HepG2 (cell line): ENCODE measurements around the gene MAPK1. TPM values are rescaled to one million over a fixed set of nuclear protein-coding genes. Genes with fewer than 3 reads are reported as not detected.

ENCODE experiments used
- ATAC-seq: fragments of 200-7000 bp; cut with Tn5 transposase; 3 replicates; pipeline ENCODE4 v1.9.1; 2020; ENCODE audit warnings: mild to moderate bottlenecking, moderate library complexity
- BruUV-seq: library from RNA; stranded (reverse); fragments of 400-500 nt; replicated peaks from 2 replicates; lab custom pipeline; 2021; lab: Mats Ljungman, UMichigan
- CTCF ChIA-PET: fragments of 300-600 bp; formaldehyde crosslinking; extraction: SDS; loops from one replicate; lab custom pipeline; 2021; ENCODE audit warnings: low total read pairs, inconsistent platforms, low intra/inter-chr PET ratio; lab: Yijun Ruan, JAX
- POLR2A ChIA-PET: fragments of 350-600 bp; sonication (Branson Sonifier 250); formaldehyde crosslinking; loops from one replicate; lab custom pipeline; 2020; ENCODE audit warnings: antibody characterized with exemption, inconsistent platforms; lab: Yijun Ruan, JAX
- DNase-seq: peaks from one replicate; pipeline ENCODE4 v3.0.0-alpha.2; 2015; ENCODE audit warnings: low spot score
- FAIRE-seq: peaks from 3 replicates; lab custom pipeline; 2011; peaks lifted over from hg19 to GRCh38; lab: Jason Lieb, UNC
- H2AFZ ChIP-seq: one replicate; pipeline ENCODE4 v1.6.1; 2011; ENCODE audit warnings: low read length, inconsistent platforms
- H3K27ac ChIP-seq: fragments of 300-600 bp; 3 replicates; pipeline ENCODE4 v1.8.0; 2011; ENCODE audit warnings: mixed run types, mild to moderate bottlenecking, mixed read lengths, low read length, inconsistent platforms; ENCODE audit not compliant: insufficient read depth; ENCODE audit errors: extremely low read length
- H3K27me3 ChIP-seq, 2 experiments: fragments of 200-600 bp in 1 of 2; 2 replicates in 1 of 2; 3 replicates in 1 of 2; pipeline versions ENCODE4 v1.6.0 to v1.8.0; 2011; ENCODE audit warnings: low read length in 2 of 2, mild to moderate bottlenecking in 2 of 2, moderate library complexity in 2 of 2, inconsistent platforms in 1 of 2; ENCODE audit not compliant: insufficient read depth in 2 of 2, control insufficient read depth in 1 of 2
- H3K36me3 ChIP-seq, 2 experiments: fragments of 200-600 bp in 1 of 2; replicated peaks in 1 of 2; 2 replicates in 1 of 2; 3 replicates in 1 of 2; pipeline versions ENCODE4 v1.5.1 to v1.8.0; 2011; ENCODE audit warnings: low read length in 2 of 2, inconsistent platforms in 1 of 2; ENCODE audit not compliant: insufficient read depth in 2 of 2, control insufficient read depth in 1 of 2
- H3K4me1 ChIP-seq: 2 replicates; pipeline ENCODE4 v1.5.1; 2012; ENCODE audit warnings: low read length, inconsistent platforms; ENCODE audit not compliant: insufficient read depth
- H3K4me2 ChIP-seq: 2 replicates; pipeline ENCODE4 v1.6.0; 2011; ENCODE audit warnings: low read depth, low read length, inconsistent platforms
- H3K4me3 ChIP-seq, 3 experiments: fragments of 200-600 bp in 1 of 3; sonication (generic), shearing (Covaris generic) in 1 of 3; replicated peaks in 1 of 3; 2 replicates each; pipeline ENCODE4 v1.5.1; 2011 to 2016; ENCODE audit warnings: low read length in 3 of 3, inconsistent platforms in 2 of 3, low read depth in 2 of 3, mild to moderate bottlenecking in 2 of 3, control low read depth in 1 of 3, mixed read lengths in 1 of 3; ENCODE audit not compliant: insufficient read depth in 1 of 3
- H3K79me2 ChIP-seq: one replicate; pipeline ENCODE4 v1.6.1; 2011; ENCODE audit warnings: low read length, inconsistent platforms; ENCODE audit not compliant: insufficient read depth
- H3K9ac ChIP-seq: 2 replicates; pipeline ENCODE4 v1.6.0; 2011; ENCODE audit warnings: mild to moderate bottlenecking, low read depth, low read length, inconsistent platforms; ENCODE audit not compliant: insufficient read depth
- H3K9me3 ChIP-seq: 2 replicates; pipeline ENCODE4 v1.5.1; 2012; ENCODE audit warnings: mild to moderate bottlenecking, low read length
- H4K20me1 ChIP-seq: 2 replicates; pipeline ENCODE4 v1.6.0; 2011; ENCODE audit warnings: inconsistent platforms, mild to moderate bottlenecking, low read length, moderate library complexity; ENCODE audit not compliant: insufficient read depth
- HMGA1 ChIP-seq: sonication (generic); formaldehyde crosslinking; conservative IDR thresholded peaks from 2 replicates; pipeline ENCODE4 v1.4.0; 2020; ENCODE audit warnings: missing genetic modification reagents
- KLF11 ChIP-seq: IDR thresholded peaks from 2 replicates; pipeline ENCODE4 v1.6.1; 2016; ENCODE audit warnings: missing compliant biosample characterization
- MED13 ChIP-seq: sonication (generic); formaldehyde crosslinking; IDR thresholded peaks from 2 replicates; pipeline ENCODE4 v1.5.0; 2020; ENCODE audit warnings: missing genetic modification reagents
- MEF2D ChIP-seq: sonication (generic); formaldehyde crosslinking; IDR thresholded peaks from 2 replicates; pipeline ENCODE4 v1.5.1; 2020; ENCODE audit warnings: mild to moderate bottlenecking, missing genetic modification reagents
- SNRNP70 ChIP-seq: fragments of 200-400 bp; formaldehyde crosslinking; IDR thresholded peaks from 2 replicates; pipeline ENCODE4 v1.6.1; 2017; ENCODE audit warnings: mild to moderate bottlenecking, low read depth, low read length, moderate library complexity
- TBL1XR1 ChIP-seq: fragments of 150-350 bp; IDR thresholded peaks from 2 replicates; pipeline ENCODE4 v1.6.1; 2014; ENCODE audit warnings: borderline replicate concordance, low read length; ENCODE audit not compliant: partially characterized antibody
- ZNF17 ChIP-seq: sonication (generic); formaldehyde crosslinking; IDR thresholded peaks from 2 replicates; pipeline ENCODE4 v1.5.0; 2020; ENCODE audit warnings: mild to moderate bottlenecking, missing genetic modification reagents
- ZNF260 ChIP-seq: sonication (generic); formaldehyde crosslinking; IDR thresholded peaks from 2 replicates; pipeline ENCODE4 v1.4.0; 2020; ENCODE audit warnings: missing genetic modification reagents, low read depth, mild to moderate bottlenecking, borderline replicate concordance
- ZNF558 ChIP-seq: sonication (generic); formaldehyde crosslinking; IDR thresholded peaks from 2 replicates; pipeline ENCODE4 v1.9.0; 2022; ENCODE audit warnings: mild to moderate bottlenecking, missing genetic modification reagents, borderline replicate concordance
- WGBS: methylation state at CpG from one replicate; pipeline ENCODE4 v1.1.6; 2017; ENCODE audit warnings: low lambda C conversion rate; 5-methylcytosine and 5-hydroxymethylcytosine counted together
- in situ Hi-C: cut with HindIII; loops from 2 replicates; pipeline ENCODE4 v1.10.0; 2017; ENCODE audit warnings: low pct_unique_long_range_greater_than_20kb; ENCODE audit not compliant: extremely low pct_ligation_motif_present
- intact Hi-C: fragments of 100-400 bp; cut with micrococcal nuclease; formaldehyde crosslinking; loops from one replicate; pipeline ENCODE4 v1.10.0; 2022; ENCODE audit not compliant: unreplicated experiment
- polyA plus RNA-seq, 8 experiments: library from polyadenylated mRNA; depleted of rRNA in 3 of 8; stranded (reverse) in 7 of 8; unstranded in 1 of 8; fragments of >200 nt; fragmentation: Illumina TruSeq in 4 of 8; extraction: Trizol in 4 of 8; gene quantifications; 2 replicates each; pipeline versions ENCODE4 v1.2.1 to v1.2.3, GENCODE V29; 2011 to 2016; ENCODE audit warnings: low read depth in 4 of 8, missing spikeins in 1 of 8, mixed read lengths in 1 of 8; ENCODE audit not compliant: insufficient read depth in 1 of 8
- total RNA-seq, 5 experiments: library from RNA; depleted of rRNA; stranded (reverse); fragments of >200 nt; fragmentation: Illumina TruSeq; extraction: Trizol; gene quantifications; 2 replicates each; pipeline ENCODE4 v1.2.3, GENCODE V29; 2016; ENCODE audit warnings: low read depth in 1 of 5
- TF ChIP-seq, protein P1 (sequence below): sonication (generic); formaldehyde crosslinking; IDR thresholded peaks from 2 replicates; pipeline ENCODE4 v1.4.0; 2020; ENCODE audit warnings: mild to moderate bottlenecking, missing genetic modification reagents
- TF ChIP-seq, protein P2 (sequence below): sonication (generic); formaldehyde crosslinking; IDR thresholded peaks from 2 replicates; pipeline ENCODE4 v1.9.0; 2021; ENCODE audit warnings: missing genetic modification reagents, borderline replicate concordance

The MAPK1 gene
- total and polyA plus RNA-seq, 2 of the 13 experiments (the other 11 are each of a cell fraction or from before 2014, with no cell fraction given), result 107 to 114 TPM

GRCh38 chr22:21802673-21803072 is 64.8 kb downstream of the MAPK1 start:
- 100% methylated on average over 1 of the region's 1 CpG for WGBS
- H3K9me3 ChIP-seq, result no peaks in the 10 kb centered on the region
- DNase-seq, result no peak
- H3K9ac ChIP-seq, result no peak overlapping the region
- H3K79me2 ChIP-seq, result peaks cover 8% of the 10 kb centered on the region
- no peak overlapping the region for H3K4me3 ChIP-seq
- no TSS peak for BruUV-seq
- peaks cover 3% of the 10 kb centered on the region; the same call in 1 of the 2 replicates for H4K20me1 ChIP-seq
- FAIRE-seq, result no peak
- H3K4me2 ChIP-seq, result no peak overlapping the region
- in situ Hi-C loops (no loop called here), intact Hi-C loops (no loop called here)
- no peaks in the 10 kb centered on the region for H3K27me3 ChIP-seq
- ChIA-PET CTCF (no interaction called here), POLR2A (no interaction called here)
- H2AFZ ChIP-seq, result no peak overlapping the region
- TF ChIP-seq ZNF558 (CRISPR knock-in tag) (no peak), KLF11 (CRISPR knock-in tag) (no peak), MED13 (no peak), SNRNP70 (no peak), HMGA1 (CRISPR knock-in tag) (no peak), MEF2D (CRISPR knock-in tag) (no peak), ZNF17 (CRISPR knock-in tag) (no peak), TBL1XR1 (no peak), ZNF260 (CRISPR knock-in tag) (no peak)
- TF ChIP-seq, protein P1, sequence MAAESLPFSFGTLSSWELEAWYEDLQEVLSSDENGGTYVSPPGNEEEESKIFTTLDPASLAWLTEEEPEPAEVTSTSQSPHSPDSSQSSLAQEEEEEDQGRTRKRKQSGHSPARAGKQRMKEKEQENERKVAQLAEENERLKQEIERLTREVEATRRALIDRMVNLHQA, result no peak
- TF ChIP-seq, protein P2, sequence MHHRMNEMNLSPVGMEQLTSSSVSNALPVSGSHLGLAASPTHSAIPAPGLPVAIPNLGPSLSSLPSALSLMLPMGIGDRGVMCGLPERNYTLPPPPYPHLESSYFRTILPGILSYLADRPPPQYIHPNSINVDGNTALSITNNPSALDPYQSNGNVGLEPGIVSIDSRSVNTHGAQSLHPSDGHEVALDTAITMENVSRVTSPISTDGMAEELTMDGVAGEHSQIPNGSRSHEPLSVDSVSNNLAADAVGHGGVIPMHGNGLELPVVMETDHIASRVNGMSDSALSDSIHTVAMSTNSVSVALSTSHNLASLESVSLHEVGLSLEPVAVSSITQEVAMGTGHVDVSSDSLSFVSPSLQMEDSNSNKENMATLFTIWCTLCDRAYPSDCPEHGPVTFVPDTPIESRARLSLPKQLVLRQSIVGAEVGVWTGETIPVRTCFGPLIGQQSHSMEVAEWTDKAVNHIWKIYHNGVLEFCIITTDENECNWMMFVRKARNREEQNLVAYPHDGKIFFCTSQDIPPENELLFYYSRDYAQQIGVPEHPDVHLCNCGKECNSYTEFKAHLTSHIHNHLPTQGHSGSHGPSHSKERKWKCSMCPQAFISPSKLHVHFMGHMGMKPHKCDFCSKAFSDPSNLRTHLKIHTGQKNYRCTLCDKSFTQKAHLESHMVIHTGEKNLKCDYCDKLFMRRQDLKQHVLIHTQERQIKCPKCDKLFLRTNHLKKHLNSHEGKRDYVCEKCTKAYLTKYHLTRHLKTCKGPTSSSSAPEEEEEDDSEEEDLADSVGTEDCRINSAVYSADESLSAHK, result no peak
- no peak for ATAC-seq
- no peaks in the 10 kb centered on the region for H3K4me1 ChIP-seq
- H3K27ac ChIP-seq, result no peak overlapping the region
- H3K36me3 ChIP-seq, result peaks cover 23 to 92% of the 10 kb centered on the region in 2 experiments
